ENCODE data around the gene PRXL2C. TPM values are rescaled to one million over a fixed set of nuclear protein-coding genes. Genes with fewer than 3 reads are reported as not detected.

The PRXL2C gene
- total RNA-seq, 6 experiments from 2014 or later: 2.9 to 10.7 (median 5.6) TPM

GRCh38 chr9:96619124-96619465, 36.0 kb downstream of the PRXL2C start:
- WGBS (ENCODE audit: insufficient coverage, low coverage, low lambda C conversion rate, missing lambda C conversion rate): no CpG with 5 or more reads among the region's 54 CpGs
- ATAC-seq: no peak
- peaks cover 0 to 7% (median 0%) of the 10 kb centered on the region in 4 donors for H3K4me1 ChIP-seq
- H3K27ac ChIP-seq: peak overlapping the region; percentile 85 to 98 (median 94)
- no peaks in the 10 kb centered on the region for H3K9me3 ChIP-seq
- peak overlapping the region; percentile 57 to 76 (median 60) for H3K4me3 ChIP-seq
- no peaks in the 10 kb centered on the region for H3K36me3 ChIP-seq
- TF ChIP-seq POLR2A (IDR thresholded peaks at IDR 0.05) (no peak), CTCF (IDR thresholded peaks at IDR 0.05) (no peak)
- intact Hi-C loops (cut with DNase I): loop anchor here in 1 of 2 donors (5.0 kb wide), 1 partner anchor 52 kb away; no protein-coding TSS in a partner anchor
- peak; percentile 34 to 61 (median 48) for DNase-seq
- H3K27me3 ChIP-seq: no peaks in the 10 kb centered on the region

DNA sequence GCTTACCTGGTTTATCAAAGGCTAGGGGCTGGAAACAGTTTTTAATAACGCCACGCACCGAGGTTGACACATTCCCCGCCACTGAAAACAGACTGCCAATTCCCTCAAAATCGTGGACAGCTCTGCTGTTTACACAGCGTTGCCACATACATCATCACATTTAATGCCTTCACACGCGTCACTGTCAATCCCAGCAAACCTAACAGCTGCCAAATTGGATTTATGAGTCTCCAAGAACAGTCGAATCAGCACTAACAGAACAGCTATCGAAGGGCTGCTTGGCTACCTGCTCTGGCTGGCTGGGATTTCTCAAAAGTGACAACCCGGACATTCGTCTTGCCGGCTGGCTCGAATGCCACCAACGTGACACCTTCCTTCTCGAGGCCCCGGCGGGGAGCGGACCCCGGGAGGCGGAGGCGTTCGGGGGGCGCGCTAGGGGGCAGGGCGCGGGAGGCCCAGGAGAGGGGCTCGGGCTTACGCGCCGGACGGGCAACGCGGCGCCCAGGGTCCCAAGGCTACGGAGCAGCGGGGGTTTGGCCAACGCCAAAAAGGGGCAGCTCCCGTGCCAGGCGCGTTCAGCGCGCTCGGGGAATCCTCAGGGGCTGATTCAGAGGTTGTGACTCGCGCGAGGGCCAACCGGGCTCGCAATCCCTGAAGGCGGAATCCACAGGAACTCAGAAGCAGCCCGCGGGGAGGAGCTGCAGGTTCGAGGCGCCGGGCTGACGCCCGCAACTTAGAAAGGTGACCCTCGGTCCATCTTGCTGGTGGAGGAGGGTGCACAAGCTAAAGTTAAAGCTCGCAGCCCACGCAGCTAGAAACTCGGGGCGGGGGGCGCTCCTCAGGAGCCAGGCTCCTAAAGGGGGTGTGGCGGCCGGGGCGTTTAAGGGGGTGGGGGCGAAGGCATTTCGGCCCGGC, 36.7 kb downstream of the PRXL2C start:
- TF ChIP-seq POLR2A (IDR thresholded peaks at IDR 0.05): peak; percentile 52
- no peak for TF ChIP-seq CTCF (IDR thresholded peaks at IDR 0.05)
- no peaks in the 10 kb centered on the region for H3K27me3 ChIP-seq
- H3K9me3 ChIP-seq: no peaks in the 10 kb centered on the region
- peak; percentile 64 to 68 (median 68) for ATAC-seq
- peak overlapping the region; percentile 57 to 76 (median 60) for H3K4me3 ChIP-seq
- peaks cover 0 to 7% (median 0%) of the 10 kb centered on the region in 4 donors for H3K4me1 ChIP-seq
- peak; percentile 42 to 81 (median 68) for DNase-seq
- peak overlapping the region; percentile 85 to 98 (median 94) for H3K27ac ChIP-seq
- 30% methylated on average over 13 of the region's 69 CpGs for WGBS (ENCODE audit: insufficient coverage, low coverage, low lambda C conversion rate, missing lambda C conversion rate)
- intact Hi-C loops (cut with DNase I): loop anchor here in 1 of 2 donors (5.0 kb wide), 1 partner anchor 51 kb away; no protein-coding TSS in a partner anchor
- H3K36me3 ChIP-seq: no peaks in the 10 kb centered on the region

DNA sequence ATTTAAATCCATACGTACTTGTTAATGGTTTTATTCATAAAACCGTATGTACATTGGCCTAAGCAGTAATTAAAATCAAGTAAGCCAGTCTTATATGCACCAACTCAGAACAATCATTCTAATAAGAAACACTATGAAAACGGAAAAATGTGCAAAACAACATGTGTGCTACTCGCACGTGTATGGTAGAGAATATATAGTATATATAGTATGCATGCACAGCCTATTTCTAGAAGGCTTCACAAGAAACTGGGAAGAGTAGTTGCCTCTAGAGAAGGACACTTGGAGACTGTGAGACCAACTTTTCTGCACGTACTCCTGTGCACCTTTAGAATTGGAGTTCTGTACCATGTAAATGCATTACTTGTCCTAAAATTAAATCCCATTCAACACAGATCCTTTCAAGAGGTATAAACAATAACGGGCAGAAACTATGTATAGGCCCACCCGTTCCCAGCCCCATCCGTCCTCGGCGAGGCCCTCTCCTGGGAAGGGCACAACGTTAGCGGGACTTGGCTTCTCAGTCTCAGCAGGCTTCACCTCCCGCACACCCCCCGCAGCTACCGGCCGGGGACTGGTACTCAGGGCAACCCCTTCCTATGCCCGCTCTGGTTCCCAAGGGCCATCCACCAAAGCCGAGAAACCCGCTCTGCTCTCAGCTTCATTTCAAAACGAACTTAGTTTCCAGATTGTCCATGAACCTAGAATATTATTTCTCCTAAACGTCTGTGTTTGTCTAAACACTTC, 37.5 kb downstream of the PRXL2C start:
- Histone ChIP-seq H3K4me3 (peak overlapping the region; percentile 57 to 76 (median 60)), H3K36me3 (no peaks in the 10 kb centered on the region), H3K27me3 (no peaks in the 10 kb centered on the region), H3K27ac (peak overlapping the region in 2 of 3 donors; percentile 94 to 98), H3K9me3 (no peaks in the 10 kb centered on the region), H3K4me1 (peaks cover 0 to 16% (median 4%) of the 10 kb centered on the region in 4 donors)
- DNase-seq (peak in 1 of 3 donors; percentile 48), ATAC-seq (peak in 2 of 4 donors; percentile 3 to 5)
- TF ChIP-seq CTCF (IDR thresholded peaks at IDR 0.05) (no peak), POLR2A (IDR thresholded peaks at IDR 0.05) (no peak)
- 63% methylated on average over 13 of the region's 22 CpGs for WGBS (ENCODE audit: insufficient coverage, low coverage, low lambda C conversion rate, missing lambda C conversion rate)
- intact Hi-C loops (cut with DNase I): loop anchor here in 1 of 2 donors (5.0 kb wide), 1 partner anchor 50 kb away; no protein-coding TSS in a partner anchor

DNA sequence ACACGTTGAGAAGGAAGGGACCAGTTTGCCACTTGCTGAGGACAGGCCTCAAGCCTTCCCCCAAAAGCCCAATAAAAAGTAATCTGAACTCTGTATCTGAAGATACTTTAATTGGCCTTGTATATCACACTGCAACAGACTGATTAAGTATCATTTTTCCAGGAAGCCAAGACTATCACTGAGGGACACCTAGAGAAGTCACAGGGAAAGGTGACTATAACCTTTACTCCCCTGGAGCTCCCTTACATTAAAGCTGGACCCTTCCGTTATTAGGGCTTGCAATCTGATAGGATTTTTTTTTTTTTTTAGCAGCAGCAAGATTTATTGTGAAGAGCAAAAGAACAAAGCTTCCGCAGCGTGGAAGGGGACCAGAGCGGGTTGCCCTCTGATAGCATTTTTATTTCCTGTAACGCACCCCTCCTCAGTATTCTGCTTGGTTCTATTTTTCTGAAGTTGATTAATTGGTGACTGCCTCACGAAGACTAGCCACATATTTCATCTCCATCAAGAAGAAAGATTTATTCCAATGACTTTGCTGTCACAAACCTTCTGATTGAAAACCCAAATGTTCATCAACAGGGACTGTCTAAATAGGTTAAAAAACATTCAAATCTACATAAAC, 38.2 kb downstream of the PRXL2C start:
- DNase-seq (no peak), ATAC-seq (no peak)
- Histone ChIP-seq H3K27me3 (no peaks in the 10 kb centered on the region), H3K4me3 (no peak overlapping the region), H3K27ac (peak overlapping the region in 1 of 3 donors; percentile 98), H3K36me3 (no peaks in the 10 kb centered on the region), H3K4me1 (peaks cover 0 to 23% (median 7%) of the 10 kb centered on the region in 4 donors), H3K9me3 (no peaks in the 10 kb centered on the region)
- WGBS (ENCODE audit: insufficient coverage, low coverage, low lambda C conversion rate, missing lambda C conversion rate): 73% methylated on average over 7 of the region's 7 CpGs
- intact Hi-C loops (cut with DNase I): loop anchor here in 1 of 2 donors (5.0 kb wide), 1 partner anchor 50 kb away; no protein-coding TSS in a partner anchor
- no peak for TF ChIP-seq CTCF (IDR thresholded peaks at IDR 0.05)
- TF ChIP-seq POLR2A (IDR thresholded peaks at IDR 0.05): no peak

Measured in right lobe of liver (tissue), 6 donors.